IMR-90 (cell line): ENCODE data around the gene SLC66A1.

Experiments used
- ELK1 ChIP-seq: fragments of 150-350 bp; IDR thresholded peaks from 2 replicates; pipeline ENCODE4 v1.6.1; 2016; ENCODE audit warnings: low read depth, mild to moderate bottlenecking, low read length, moderate library complexity, borderline replicate concordance
- POLR2A ChIP-seq: IDR thresholded peaks from 2 replicates; pipeline ENCODE4 v1.6.1; 2012; ENCODE audit warnings: mild to moderate bottlenecking, low read depth, low read length
- SMC3 ChIP-seq: fragments of 150-350 bp; IDR thresholded peaks from 2 replicates; pipeline ENCODE4 v1.6.1; 2016; ENCODE audit warnings: low read depth, mild to moderate bottlenecking, antibody characterized with exemption, low read length, moderate library complexity
- TF ChIP-seq, protein P1 (sequence below): fragments of 150-350 bp; IDR thresholded peaks from 2 replicates; pipeline ENCODE4 v1.6.1; 2017; ENCODE audit warnings: mild to moderate bottlenecking, antibody characterized with exemption, low read length, low read depth
- TF ChIP-seq, protein P2 (sequence below): conservative IDR thresholded peaks from 2 replicates; pipeline ENCODE4 v1.5.1; 2012; ENCODE audit warnings: mild to moderate bottlenecking, low read depth, low read length, improper control_type of control experiment

DNA sequence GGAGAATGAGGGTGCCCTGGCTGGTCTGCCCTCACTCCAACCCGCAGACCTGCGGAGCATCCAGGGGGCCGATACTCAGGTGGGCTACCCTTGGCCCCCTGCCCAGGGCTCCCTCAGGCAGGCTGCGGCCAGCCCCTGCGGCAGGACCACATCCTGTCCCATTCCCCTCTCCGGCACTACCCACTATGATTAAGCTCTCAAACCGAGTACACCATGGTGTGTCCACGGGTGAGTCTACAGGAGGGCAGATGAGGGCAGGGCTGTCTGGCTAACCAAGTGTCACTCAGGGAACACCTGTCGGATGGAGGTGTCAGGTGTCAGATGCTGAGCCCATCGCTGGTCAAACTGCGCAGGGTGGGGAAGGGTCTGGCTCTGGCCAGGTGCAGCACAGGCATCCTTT, 47.2 kb downstream of the SLC66A1 start:
- TF ChIP-seq, protein P1, sequence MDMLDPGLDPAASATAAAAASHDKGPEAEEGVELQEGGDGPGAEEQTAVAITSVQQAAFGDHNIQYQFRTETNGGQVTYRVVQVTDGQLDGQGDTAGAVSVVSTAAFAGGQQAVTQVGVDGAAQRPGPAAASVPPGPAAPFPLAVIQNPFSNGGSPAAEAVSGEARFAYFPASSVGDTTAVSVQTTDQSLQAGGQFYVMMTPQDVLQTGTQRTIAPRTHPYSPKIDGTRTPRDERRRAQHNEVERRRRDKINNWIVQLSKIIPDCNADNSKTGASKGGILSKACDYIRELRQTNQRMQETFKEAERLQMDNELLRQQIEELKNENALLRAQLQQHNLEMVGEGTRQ = no peak
- TF ChIP-seq, protein P2, sequence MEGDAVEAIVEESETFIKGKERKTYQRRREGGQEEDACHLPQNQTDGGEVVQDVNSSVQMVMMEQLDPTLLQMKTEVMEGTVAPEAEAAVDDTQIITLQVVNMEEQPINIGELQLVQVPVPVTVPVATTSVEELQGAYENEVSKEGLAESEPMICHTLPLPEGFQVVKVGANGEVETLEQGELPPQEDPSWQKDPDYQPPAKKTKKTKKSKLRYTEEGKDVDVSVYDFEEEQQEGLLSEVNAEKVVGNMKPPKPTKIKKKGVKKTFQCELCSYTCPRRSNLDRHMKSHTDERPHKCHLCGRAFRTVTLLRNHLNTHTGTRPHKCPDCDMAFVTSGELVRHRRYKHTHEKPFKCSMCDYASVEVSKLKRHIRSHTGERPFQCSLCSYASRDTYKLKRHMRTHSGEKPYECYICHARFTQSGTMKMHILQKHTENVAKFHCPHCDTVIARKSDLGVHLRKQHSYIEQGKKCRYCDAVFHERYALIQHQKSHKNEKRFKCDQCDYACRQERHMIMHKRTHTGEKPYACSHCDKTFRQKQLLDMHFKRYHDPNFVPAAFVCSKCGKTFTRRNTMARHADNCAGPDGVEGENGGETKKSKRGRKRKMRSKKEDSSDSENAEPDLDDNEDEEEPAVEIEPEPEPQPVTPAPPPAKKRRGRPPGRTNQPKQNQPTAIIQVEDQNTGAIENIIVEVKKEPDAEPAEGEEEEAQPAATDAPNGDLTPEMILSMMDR = no peak
- TF ChIP-seq SMC3 = no peak
- TF ChIP-seq ELK1 = no peak
- TF ChIP-seq POLR2A = no peak
